Esophagus muscularis mucosa (tissue), 4 donors: ENCODE data around the gene ASTN2.

Experiments used
- EP300 ChIP-seq: sonication (generic); formaldehyde crosslinking; IDR thresholded peaks from one replicate; pipeline ENCODE4 v1.6.1; 2017; ENCODE audit warnings: antibody characterized with exemption
- POLR2A ChIP-seq: fragments of 450-650 bp; IDR thresholded peaks from one replicate; pipeline ENCODE4 v1.6.1; 2017; ENCODE audit warnings: antibody characterized with exemption, moderate library complexity, mild to moderate bottlenecking, low read depth
- POLR2AphosphoS5 ChIP-seq, 2 donors: sonication (generic); formaldehyde crosslinking; IDR thresholded peaks; one replicate each; pipeline ENCODE4 v1.6.1; 2017; ENCODE audit warnings: antibody characterized with exemption in 2 of 2
- TF ChIP-seq, protein P1 (sequence below), 3 experiments: fragments of 200-600 bp in 2 of 3; fragments of 450-650 bp in 1 of 3; sonication (generic) in 2 of 3; IDR thresholded peaks; one replicate each; pipeline ENCODE4 v1.5.1; 2017 to 2019; ENCODE audit warnings: antibody characterized with exemption in 3 of 3, mild to moderate bottlenecking in 2 of 3, moderate library complexity in 1 of 3

DNA sequence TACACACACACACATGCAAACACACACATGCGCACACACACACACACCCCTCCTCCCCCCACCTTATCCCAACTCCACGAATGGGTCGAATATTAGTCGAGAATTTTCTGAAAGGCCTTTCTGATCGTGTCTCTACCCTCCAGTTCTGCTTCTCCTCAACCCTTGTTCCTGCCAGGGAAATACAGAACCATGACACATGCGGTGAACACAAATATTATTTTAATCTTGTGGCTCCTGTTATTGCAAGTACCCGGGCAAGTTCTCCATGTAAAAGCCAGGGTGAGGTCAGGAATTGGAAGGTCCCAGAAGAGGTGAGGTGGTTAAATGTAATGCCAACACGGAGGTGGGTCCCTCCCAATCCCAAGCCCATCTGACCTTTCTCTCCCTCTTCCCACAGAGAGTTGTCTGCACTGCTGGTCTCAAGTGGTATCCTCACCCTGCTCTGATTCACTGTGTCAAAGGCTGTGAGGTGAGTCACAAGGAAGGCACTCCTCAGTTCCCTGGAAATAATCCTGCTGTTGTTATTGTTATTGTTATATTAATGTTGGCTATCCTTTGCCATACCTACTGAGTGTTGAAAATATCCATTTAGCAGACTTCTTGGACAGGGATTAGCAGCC lies 1037.6 kb downstream of the ASTN2 start:
- TF ChIP-seq, protein P1, sequence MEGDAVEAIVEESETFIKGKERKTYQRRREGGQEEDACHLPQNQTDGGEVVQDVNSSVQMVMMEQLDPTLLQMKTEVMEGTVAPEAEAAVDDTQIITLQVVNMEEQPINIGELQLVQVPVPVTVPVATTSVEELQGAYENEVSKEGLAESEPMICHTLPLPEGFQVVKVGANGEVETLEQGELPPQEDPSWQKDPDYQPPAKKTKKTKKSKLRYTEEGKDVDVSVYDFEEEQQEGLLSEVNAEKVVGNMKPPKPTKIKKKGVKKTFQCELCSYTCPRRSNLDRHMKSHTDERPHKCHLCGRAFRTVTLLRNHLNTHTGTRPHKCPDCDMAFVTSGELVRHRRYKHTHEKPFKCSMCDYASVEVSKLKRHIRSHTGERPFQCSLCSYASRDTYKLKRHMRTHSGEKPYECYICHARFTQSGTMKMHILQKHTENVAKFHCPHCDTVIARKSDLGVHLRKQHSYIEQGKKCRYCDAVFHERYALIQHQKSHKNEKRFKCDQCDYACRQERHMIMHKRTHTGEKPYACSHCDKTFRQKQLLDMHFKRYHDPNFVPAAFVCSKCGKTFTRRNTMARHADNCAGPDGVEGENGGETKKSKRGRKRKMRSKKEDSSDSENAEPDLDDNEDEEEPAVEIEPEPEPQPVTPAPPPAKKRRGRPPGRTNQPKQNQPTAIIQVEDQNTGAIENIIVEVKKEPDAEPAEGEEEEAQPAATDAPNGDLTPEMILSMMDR (IDR thresholded peaks at IDR 0.05): no peak
- TF ChIP-seq EP300: no peak
- TF ChIP-seq POLR2AphosphoS5 (IDR thresholded peaks at IDR 0.05): no peak
- no peak for TF ChIP-seq POLR2A
